Activated naive CD8-positive, alpha-beta T cell treated with anti-CD3 and anti-CD28 coated beads, Interleukin-2, amount 50 U/mL, for 24 hours (primary cell): Measurements from ENCODE around the gene ORM2.
A peak's percentile ranks its signal among the peaks of the same experiment; 100 is the strongest.

Experiments
- ATAC-seq: fragments of 150-1000 bp; cut with Tn5 transposase; one replicate; pipeline ENCODE4 v1.10.0; 2021
- DNase-seq: peaks from one replicate; pipeline ENCODE4 v3.0.0; 2021
- H3K27ac Mint-ChIP-seq: one replicate; pipeline ENCODE4 v1.8.0; 2021; ENCODE audit warnings: mild to moderate bottlenecking, mixed read lengths
- H3K27me3 Mint-ChIP-seq: one replicate; pipeline ENCODE4 v1.8.0; 2021; ENCODE audit warnings: mixed read lengths
- H3K36me3 Mint-ChIP-seq: one replicate; pipeline ENCODE4 v1.8.0; 2021; ENCODE audit warnings: low read depth, mixed read lengths
- H3K4me1 Mint-ChIP-seq: one replicate; pipeline ENCODE4 v1.8.0; 2021; ENCODE audit warnings: mixed read lengths
- H3K4me3 Mint-ChIP-seq: one replicate; pipeline ENCODE4 v1.8.0; 2021; ENCODE audit warnings: mild to moderate bottlenecking, moderate library complexity, mixed read lengths
- H3K9me3 Mint-ChIP-seq: one replicate; pipeline ENCODE4 v1.8.0; 2021; ENCODE audit warnings: mixed read lengths

The ORM2 gene

DNA sequence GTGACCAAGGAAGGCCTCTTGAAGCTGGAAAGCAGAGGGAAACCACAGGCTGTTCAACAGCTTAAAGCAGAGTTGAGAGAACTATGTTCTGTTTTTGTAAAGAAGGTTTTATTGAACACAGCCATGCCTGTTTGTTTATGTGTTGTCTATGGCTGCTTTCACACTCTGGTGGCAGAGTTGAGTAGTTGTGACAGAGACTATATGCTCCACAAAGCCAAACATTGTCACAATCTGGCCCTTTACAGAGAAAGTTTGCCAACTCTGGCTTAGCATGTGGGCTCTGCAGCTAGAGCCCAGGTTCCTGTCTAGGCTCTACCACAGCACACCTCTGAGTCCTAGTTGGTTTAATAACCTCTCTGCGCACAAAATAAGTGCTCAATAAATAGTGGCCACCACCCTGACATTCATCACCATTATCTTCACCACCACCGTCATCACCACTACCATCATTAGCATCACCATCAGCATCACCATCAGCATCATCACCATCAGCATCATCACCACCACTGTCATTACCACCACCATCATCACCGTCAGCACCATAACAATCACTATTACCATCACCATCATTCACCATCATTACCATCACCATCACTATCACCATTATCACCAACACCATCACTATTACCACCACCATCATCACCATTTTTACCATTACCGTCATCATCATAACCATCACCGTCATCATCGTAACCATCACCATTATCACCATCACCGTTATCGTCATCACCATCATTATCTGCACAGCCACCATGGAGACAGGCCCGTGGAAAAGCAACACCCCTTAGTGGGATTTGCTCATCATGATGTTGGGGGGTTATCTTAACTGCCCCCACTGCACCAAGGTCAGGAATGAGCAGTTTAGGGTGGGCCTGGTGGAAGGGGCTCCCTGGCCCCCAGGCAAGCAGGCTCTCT lies 39.8 kb downstream of the ORM2 start:
- peak overlapping the region; percentile 74 for H3K27ac Mint-ChIP-seq
- peaks cover 78% of the 10 kb centered on the region for H3K36me3 Mint-ChIP-seq
- peaks cover 90% of the 10 kb centered on the region for H3K4me1 Mint-ChIP-seq
- no peak overlapping the region for H3K4me3 Mint-ChIP-seq
- H3K27me3 Mint-ChIP-seq: no peaks in the 10 kb centered on the region
- ATAC-seq (no peak), DNase-seq (no peak)
- H3K9me3 Mint-ChIP-seq: peaks cover 3% of the 10 kb centered on the region

DNA sequence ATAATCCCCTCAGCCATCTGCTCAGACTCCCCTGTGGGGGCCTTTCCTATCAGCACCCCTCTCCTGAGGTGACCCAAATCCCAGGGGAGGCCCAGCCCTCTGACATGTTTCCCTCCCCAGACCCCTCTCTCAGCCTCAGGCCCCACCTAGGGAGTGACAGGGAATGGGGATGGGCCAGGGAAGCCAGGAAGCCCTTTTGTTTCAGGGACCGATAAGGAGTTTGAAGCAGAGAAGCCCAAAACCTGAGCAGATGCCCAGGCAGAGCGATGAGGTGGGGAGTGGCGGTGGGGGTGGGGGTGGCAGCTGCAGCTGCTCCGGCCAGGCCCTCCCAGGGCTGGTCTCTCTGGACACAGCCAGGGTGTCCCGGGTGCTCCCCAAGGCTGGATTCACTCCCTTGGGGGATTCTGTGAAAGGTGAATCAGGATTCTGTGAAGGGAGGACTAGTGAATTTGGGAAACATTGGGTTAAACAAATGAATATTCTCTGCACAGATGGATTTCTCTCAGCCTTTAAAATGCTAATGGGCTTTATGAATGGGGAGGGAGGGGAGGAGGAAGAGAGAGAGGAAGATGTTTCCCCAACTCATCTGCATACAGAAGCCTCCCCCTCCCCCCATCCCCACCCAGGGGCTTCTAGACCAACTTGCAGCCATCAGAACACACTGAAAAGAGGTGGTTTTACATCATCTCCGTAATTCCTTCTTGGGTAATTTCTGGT lies 40.7 kb downstream of the ORM2 start:
- H3K36me3 Mint-ChIP-seq: peaks cover 76% of the 10 kb centered on the region
- DNase-seq: no peak
- H3K27me3 Mint-ChIP-seq: no peaks in the 10 kb centered on the region
- H3K4me3 Mint-ChIP-seq: no peak overlapping the region
- no peak for ATAC-seq
- peaks cover 91% of the 10 kb centered on the region for H3K4me1 Mint-ChIP-seq
- H3K27ac Mint-ChIP-seq: peak overlapping the region; percentile 84
- peaks cover 3% of the 10 kb centered on the region for H3K9me3 Mint-ChIP-seq

- Mint-ChIP-seq H3K9me3 (peaks cover 3% of the 10 kb centered on the region), H3K27me3 (no peaks in the 10 kb centered on the region), H3K4me1 (peaks cover 90% of the 10 kb centered on the region), H3K36me3 (peaks cover 76% of the 10 kb centered on the region), H3K27ac (peak overlapping the region; percentile 84), H3K4me3 (no peak overlapping the region)
- no peak for ATAC-seq
- no peak for DNase-seq
Measured at GRCh38 chr9:114370968-114371320, 41.3 kb downstream of the ORM2 start.

DNA sequence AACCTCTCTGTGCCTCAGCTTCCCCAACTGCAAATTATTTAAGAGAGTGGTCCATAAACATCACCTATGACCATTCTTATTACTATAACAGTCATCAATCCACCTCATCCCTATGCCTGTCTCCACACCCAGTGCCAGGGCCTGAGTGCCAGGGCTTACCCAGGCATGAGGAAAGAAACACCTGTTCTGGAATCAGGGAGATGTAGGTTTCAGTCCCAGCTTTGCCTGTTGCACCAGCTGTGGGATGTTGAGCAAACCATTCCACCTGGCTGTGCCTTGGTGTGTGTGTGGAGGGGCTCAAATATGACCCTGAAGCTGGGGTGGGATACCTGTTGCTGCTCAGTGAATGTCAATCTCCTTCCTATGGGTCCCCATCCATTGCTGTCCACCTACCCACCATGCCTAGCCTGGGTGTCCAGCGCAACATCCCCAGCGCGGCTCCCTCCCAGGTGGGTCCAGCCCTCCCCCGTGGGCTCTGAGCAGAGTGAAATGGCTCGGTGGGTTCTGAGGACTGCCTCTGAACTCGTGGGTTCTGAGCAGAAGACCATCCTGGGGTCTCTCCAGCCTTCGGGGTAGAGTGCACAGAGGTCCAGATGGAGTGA lies 41.8 kb downstream of the ORM2 start:
- peak overlapping the region; percentile 70 for H3K4me3 Mint-ChIP-seq
- H3K9me3 Mint-ChIP-seq: peaks cover 3% of the 10 kb centered on the region
- H3K36me3 Mint-ChIP-seq: peaks cover 73% of the 10 kb centered on the region
- H3K27me3 Mint-ChIP-seq: no peaks in the 10 kb centered on the region
- ATAC-seq: no peak
- no peak for DNase-seq
- H3K27ac Mint-ChIP-seq: peak overlapping the region; percentile 84
- peaks cover 87% of the 10 kb centered on the region for H3K4me1 Mint-ChIP-seq

- H3K36me3 Mint-ChIP-seq: peaks cover 72% of the 10 kb centered on the region
- peaks cover 3% of the 10 kb centered on the region for H3K9me3 Mint-ChIP-seq
- H3K27me3 Mint-ChIP-seq: no peaks in the 10 kb centered on the region
- peak overlapping the region; percentile 70 for H3K4me3 Mint-ChIP-seq
- H3K27ac Mint-ChIP-seq: peak overlapping the region; percentile 84
- peak; percentile 51 for ATAC-seq
- peaks cover 84% of the 10 kb centered on the region for H3K4me1 Mint-ChIP-seq
- DNase-seq: peak; percentile 54
Measured at GRCh38 chr9:114371973-114372917, 42.6 kb downstream of the ORM2 start.

DNA sequence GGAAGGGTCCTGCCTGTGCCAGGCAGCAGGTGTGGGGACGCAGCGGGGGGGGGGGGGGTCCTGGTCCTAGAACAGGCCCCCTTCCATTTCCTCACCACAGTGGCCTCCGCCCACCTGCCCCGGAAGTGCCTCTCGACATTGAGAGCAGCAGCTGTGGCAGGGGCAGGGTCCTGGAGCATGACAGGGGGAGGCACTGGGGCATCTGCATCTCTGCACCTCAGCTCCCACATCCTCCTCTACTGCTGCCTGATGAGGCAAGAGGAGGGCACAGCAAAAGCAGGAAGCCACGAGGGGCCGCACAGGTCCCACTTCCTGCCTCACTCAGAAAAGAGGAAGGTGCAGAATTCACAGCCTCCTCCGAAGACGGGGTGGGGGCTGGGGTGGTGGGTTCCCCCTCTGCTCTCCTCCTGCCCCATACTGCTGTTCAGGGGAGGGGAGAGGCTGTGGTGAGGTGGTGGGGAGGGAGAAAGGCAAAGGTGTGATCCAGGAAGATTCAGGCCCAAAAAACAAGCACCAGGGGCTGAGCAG lies 43.3 kb downstream of the ORM2 start:
- peak; percentile 86 for DNase-seq
- peak; percentile 92 for ATAC-seq
- H3K9me3 Mint-ChIP-seq: peaks cover 3% of the 10 kb centered on the region
- H3K27ac Mint-ChIP-seq: peak overlapping the region; percentile 84
- peak overlapping the region; percentile 70 for H3K4me3 Mint-ChIP-seq
- no peaks in the 10 kb centered on the region for H3K27me3 Mint-ChIP-seq
- peaks cover 72% of the 10 kb centered on the region for H3K36me3 Mint-ChIP-seq
- H3K4me1 Mint-ChIP-seq: peaks cover 83% of the 10 kb centered on the region

DNA sequence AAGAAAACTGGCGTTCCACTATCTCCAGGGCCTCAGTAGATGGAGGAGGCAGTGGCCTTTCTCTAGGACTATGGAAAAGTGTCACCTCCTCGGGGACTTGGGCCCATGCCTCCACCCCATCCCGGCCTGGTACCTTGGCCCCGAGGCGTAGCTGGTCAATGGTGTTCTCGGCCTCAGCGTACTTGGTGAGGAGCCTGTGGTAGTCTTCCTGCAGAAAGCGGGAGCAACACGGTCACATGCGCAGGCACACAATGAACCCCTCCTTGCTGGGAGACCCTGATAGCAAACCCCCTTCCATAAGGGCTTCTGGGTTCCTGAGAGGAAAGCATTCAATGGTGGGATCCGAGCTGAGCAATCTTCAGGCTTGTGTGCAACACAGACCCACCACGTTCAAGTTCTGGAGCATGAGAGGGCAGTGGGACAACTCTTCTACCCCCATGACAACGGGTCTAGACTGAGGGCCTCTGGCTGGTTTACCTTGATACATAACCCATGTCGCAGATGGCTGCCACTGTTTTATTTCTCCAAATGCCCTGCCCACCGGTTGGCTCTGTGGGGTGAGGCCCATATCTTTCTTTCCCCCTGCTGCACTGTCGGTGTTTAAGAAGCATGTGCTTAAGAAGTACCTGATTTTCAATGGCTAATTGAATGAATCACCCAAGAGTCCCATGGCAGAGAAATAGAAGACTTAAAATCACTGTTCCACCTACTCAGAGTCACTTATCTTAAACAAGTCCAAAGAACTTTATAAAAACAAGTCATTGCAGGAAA lies 44.5 kb downstream of the ORM2 start:
- Mint-ChIP-seq H3K36me3 (peaks cover 76% of the 10 kb centered on the region), H3K4me1 (peaks cover 86% of the 10 kb centered on the region), H3K4me3 (peak overlapping the region; percentile 30), H3K27ac (peak overlapping the region; percentile 84), H3K27me3 (no peaks in the 10 kb centered on the region), H3K9me3 (peaks cover 3% of the 10 kb centered on the region)
- DNase-seq (no peak), ATAC-seq (no peak)

DNA sequence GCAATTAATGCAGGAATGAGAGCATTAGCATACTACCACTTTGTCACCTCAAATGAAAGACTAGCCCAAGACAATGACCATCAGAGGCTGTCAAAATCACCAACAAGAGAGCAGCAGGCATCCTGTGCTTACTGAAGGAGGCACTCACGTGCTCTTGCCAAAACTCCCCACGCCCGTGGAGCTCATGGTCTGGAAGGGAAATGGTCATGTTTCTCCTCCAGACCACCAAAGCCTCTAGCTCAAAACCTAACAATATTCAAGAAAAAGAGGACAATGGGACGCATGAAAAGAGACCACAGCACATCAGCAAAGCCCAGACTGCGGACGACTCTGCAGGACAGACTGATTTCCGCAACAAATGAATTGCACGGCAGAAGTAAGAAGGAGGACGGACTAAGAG lies 45.3 kb downstream of the ORM2 start:
- Mint-ChIP-seq H3K4me3 (peak overlapping the region; percentile 18), H3K27me3 (no peaks in the 10 kb centered on the region), H3K36me3 (peaks cover 75% of the 10 kb centered on the region), H3K4me1 (peaks cover 87% of the 10 kb centered on the region), H3K27ac (peak overlapping the region; percentile 84), H3K9me3 (no peaks in the 10 kb centered on the region)
- ATAC-seq (no peak), DNase-seq (no peak)

DNA sequence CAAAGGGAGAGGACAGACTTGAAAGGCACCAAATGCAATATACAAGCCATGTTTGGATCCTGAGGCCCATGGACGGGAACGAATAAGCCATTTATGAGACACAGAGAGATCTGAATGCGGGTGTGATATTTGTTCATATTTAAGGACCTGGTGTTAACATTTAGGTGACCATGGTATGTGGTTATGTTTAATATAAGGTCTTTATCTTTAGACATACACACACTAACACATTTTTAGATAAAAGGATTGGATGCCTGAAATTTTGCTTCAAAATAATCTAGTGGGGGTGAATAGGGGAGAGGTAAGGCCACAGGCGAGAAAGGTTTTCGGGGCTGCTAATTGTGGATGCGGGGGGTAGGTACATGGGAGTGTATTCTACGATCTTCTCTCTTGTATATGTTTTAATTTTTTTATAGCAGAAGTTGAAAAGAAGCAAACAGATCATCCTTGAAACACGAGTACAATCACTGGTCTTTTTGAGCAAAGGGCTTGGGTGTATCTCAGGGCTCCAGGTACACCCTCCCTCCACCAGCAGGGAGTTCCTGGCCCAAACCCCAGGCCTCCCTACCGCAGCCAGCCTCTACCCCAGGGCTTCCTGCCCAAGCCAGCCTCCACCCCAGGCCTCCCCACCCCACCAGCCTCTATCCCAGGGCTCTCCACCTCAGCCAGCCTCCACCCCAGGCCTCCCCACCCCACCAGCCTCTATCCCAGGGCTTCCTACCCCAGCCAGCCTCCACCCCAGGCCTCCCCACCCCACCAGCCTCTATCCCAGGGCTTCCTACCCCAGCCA lies 45.9 kb downstream of the ORM2 start:
- Mint-ChIP-seq H3K4me1 (peaks cover 91% of the 10 kb centered on the region), H3K9me3 (no peaks in the 10 kb centered on the region), H3K27me3 (no peaks in the 10 kb centered on the region), H3K4me3 (peak overlapping the region; percentile 18), H3K27ac (peak overlapping the region; percentile 84), H3K36me3 (peaks cover 75% of the 10 kb centered on the region)
- no peak for ATAC-seq
- peak; percentile 37 for DNase-seq

DNA sequence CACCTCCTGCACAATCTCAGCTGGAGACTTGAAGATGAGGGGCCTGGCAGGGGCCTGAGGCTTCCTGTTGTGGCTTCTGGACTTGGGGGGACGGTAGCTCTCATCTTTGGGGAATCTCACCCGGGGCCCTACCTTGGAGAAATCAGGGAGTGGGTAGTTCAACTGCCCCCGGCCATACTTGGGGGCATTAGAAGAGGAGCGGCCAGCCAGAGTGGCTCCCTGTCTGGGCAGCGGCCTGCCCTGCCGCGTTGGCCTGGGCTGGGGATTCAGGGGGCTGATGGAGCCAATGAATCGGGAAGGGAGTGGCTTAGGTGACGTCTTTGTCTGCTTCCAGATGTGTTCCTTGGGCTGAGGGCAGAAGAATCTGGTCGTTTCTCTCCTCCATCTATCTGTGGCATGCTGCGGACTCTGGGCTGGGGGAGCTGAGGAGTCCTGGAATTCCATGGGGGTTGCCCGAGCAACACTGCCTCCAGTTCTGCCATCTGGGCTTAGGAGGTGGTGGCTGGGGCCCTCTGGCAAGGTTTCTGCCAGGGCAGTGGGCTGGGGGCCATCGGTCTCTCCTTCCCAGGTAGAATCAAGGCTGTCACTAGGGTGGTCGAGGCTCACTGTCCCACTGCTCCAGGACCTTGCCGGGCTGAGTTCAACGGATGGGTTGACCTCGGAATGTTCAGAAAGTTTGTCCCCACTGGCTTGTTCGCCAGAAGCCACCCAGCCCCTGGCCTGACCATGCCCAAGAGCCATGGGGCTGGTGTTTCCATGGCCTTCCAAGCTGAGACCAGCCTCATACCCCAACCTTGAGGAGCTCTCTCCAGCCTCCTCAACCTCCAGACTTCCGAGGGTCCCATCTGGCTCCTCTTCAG lies 47.1 kb downstream of the ORM2 start:
- peaks cover 74% of the 10 kb centered on the region for H3K36me3 Mint-ChIP-seq
- H3K4me3 Mint-ChIP-seq: no peak overlapping the region
- ATAC-seq (no peak), DNase-seq (no peak)
- no peaks in the 10 kb centered on the region for H3K9me3 Mint-ChIP-seq
- peak overlapping the region; percentile 60 for H3K27ac Mint-ChIP-seq
- H3K27me3 Mint-ChIP-seq: no peaks in the 10 kb centered on the region
- H3K4me1 Mint-ChIP-seq: peaks cover 91% of the 10 kb centered on the region

GRCh38 chr9:114378016-114378415 lies 48.3 kb downstream of the ORM2 start:
- H3K36me3 Mint-ChIP-seq: peaks cover 72% of the 10 kb centered on the region
- peak overlapping the region; percentile 97 for H3K27ac Mint-ChIP-seq
- ATAC-seq (no peak), DNase-seq (no peak)
- no peak overlapping the region for H3K4me3 Mint-ChIP-seq
- no peaks in the 10 kb centered on the region for H3K27me3 Mint-ChIP-seq
- H3K4me1 Mint-ChIP-seq: peaks cover 91% of the 10 kb centered on the region
- no peaks in the 10 kb centered on the region for H3K9me3 Mint-ChIP-seq

DNA sequence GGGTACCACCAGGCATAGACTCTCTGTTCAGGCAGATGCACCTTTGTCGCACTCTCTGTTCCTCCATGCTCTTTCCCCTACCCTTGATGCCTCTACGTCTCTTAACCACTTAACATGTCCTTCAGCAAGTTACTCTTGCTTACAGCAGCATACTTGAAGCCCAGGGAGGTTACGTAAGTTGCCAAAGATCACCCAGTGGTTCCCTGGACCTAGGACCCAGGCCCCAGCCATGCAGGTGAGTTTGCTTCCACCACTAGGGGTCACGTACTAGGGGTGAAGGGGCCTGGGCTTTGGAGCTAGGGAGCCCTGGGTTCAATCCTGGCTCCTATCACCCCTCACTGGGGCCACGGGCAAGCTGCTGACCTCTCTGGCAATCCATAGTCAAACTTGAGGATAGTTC lies 49.2 kb downstream of the ORM2 start:
- peaks cover 72% of the 10 kb centered on the region for H3K36me3 Mint-ChIP-seq

More for the DNA sequence above, 49.2 kb downstream of the ORM2 start:
- peak overlapping the region; percentile 97 for H3K27ac Mint-ChIP-seq
- H3K4me1 Mint-ChIP-seq: peaks cover 91% of the 10 kb centered on the region
- H3K4me3 Mint-ChIP-seq: no peak overlapping the region
- no peak for DNase-seq
- H3K9me3 Mint-ChIP-seq: no peaks in the 10 kb centered on the region
- no peak for ATAC-seq
- no peaks in the 10 kb centered on the region for H3K27me3 Mint-ChIP-seq
